Measurements from ENCODE around the gene GPSM1.

- TF ChIP-seq EZH2 (IDR thresholded peaks at IDR 0.05) (no peak), POLR2AphosphoS5 (IDR thresholded peaks at IDR 0.05; ENCODE audit: borderline replicate concordance, low read depth, low read length) (no peak), FOXP2 (optimal IDR thresholded peaks at IDR 0.05; ENCODE audit: control extremely low read depth, extremely low read length, insufficient read depth) (no peak)
Measured at GRCh38 chr9:136300866-136301265, 26.5 kb upstream of the GPSM1 start.
